ENCODE results near the gene TRPC1.

TRPC1 gene

DNA sequence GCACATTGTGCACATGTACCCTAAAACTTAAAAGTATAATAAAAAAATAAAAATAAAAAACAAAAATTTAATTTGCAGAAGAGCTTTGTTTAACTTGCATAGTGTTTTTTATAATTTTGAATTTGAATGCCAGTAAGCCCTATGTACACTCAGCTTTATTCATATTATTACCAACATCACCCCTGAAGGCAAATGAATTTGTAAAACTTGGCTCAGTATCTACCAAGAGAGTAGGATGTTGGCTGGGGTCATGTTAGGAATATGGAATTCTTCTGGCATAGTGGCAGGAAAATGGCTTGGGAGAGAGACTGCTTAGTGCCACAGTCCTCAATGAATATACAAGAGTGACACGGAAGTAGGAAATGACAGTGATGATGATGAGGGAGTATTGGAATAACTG, 30.7 kb downstream of the TRPC1 start:
- DNase-seq (ENCODE audit: low read depth): no peak

DNA sequence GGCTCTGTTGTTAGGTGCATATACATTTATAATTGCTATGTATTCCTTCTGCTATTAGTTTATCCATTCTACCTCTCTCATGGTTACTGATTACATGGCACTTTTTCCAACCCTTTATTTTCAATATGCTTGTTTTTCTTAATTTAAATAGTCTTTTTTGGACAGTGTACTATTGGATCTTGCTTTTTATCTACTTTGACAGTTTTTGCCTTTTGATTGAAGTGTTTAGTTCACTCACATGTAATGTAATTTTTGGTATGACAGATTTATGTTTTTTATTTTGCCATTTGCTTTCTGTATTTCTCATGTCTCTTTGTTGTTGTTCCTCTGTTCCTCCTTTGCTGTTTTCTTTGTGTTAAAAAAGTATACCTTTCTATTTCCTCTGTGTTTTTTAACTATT, 44.5 kb downstream of the TRPC1 start:
- no peak for DNase-seq (ENCODE audit: low read depth)

DNA sequence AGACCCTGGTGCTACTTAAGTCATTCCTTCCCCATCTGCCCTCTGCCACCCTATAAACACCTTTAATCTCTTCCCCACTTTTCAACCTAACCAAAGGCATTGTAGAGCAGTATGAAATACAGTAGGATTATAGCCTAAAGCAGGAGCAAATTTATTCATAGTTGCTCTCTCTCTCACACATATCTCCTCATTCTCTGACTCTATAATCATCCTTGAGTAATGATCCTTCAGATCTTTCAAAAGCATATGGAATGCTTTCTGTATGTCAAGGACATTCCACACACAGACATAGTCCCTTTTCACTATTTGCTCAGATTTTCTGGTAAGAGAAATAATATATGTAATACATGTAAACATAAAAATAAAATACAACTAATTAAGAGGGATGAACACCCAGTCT, 54.1 kb downstream of the TRPC1 start:
- DNase-seq (ENCODE audit: low read depth): no peak

DNA sequence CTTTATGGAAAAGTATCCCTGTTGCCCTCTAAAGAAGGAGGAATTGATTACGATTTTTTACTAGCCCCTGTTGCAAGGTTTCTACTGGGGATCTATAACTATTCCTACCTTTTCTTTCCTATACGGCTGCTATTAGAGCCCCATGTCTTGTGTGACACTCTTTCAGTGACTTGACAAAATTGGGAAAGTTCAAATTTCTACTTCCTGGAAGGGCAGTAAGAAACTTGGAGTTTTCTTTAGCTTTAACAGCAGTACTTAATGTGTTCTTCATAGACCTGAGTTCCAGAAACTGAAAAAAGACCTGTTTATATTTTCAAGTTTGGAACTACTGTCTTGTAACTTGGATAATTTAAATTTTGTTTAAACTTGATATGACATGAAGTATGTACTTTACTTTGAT, 54.7 kb downstream of the TRPC1 start:
- no peak for DNase-seq (ENCODE audit: low read depth)

DNA sequence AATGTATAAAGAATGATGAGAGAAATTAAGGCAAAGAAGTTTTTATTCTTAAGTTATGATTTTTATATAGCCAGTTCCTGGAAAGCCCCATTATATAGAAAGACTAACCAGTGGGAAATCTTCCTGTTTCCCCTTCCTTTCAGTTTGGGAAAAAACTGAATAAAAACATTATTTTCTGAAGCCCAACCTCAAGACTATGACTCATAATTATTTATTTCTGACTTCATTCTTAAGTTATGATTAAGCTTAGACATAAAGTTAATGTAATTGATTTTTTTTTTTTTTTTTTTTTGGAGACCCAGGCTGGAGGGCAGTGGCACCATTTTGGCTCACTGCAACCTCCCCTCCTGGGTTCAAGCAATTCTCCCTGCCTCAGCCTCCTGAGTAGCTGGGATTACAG, 55.8 kb downstream of the TRPC1 start:
- DNase-seq (ENCODE audit: low read depth): peak; percentile 31

DNA sequence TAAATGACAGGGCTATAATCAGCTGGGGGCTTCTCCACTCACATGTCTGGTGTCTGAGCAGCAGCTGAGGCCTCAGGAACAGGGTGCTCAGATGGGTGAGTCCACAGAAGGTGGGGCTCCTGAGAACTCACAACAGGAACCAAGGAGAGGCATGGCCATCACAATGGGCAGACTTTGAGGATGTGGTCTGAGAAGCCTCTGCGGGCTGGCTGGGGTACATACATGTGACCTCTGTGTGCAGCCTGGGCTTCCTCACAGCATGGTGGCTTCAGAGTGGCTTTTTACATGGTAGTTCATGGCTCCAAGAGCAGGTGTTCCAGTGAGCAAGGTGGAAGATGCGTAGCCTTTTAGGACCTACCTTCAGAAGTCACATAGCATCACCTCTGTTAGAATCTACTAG, 58.8 kb downstream of the TRPC1 start:
- no peak for DNase-seq (ENCODE audit: low read depth)

DNA sequence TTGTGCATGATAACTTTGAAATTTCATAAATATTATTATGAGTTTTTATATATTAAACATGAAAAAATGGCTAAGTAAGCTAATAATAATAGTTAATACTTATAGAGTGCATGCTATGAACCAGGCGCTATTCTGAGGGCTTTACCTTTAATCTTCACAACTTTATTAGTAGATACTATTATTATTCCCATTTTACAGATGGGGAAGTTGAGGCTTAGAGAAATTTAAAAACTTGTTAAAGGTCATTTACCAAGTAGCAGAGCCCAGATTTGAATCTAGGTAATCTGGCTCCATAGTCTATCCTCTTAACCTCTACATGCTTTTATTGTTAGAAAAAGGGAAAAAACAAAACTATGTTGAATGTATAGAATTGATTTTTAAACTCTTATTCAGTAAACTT, 60.4 kb downstream of the TRPC1 start:
- DNase-seq (ENCODE audit: low read depth): no peak

DNA sequence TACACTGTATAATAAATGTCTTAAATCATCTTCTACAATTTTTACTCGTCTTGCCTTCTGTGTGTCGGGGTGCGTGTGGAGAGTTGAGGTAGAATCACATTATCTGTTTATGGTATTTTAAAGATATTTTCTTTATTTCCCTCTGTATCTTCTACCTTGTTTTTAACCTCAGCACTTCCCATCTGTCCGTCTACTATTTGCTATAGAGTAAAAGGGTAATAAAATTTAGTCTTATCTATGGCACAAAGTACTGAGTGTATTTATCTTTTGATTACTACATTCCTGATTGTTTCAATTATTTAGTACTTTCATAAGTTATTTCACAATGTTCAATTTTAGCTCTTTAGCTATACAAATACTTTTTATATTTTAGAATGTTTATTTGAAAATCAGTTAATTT, 62.2 kb downstream of the TRPC1 start:
- no peak for DNase-seq (ENCODE audit: low read depth)

DNA sequence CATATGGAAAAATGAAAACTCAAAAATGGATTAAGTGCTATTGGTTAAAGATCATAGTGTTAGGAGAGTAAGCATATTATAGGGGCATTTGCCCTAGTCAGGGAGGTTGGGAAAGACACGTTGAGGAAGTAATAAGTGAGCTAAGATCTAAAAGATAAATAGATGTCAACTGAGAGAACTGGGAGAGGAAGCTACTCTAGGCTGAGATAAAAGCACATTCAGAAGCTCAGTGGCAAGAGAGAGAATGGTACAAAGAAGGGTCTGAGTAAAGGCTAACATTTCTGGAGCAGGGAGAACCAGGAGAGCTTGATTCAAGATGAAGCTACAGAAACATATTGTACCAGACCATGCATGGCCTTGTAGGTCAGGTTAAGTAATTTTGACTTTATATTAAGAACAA, 63.9 kb downstream of the TRPC1 start:
- no peak for DNase-seq (ENCODE audit: low read depth)

DNA sequence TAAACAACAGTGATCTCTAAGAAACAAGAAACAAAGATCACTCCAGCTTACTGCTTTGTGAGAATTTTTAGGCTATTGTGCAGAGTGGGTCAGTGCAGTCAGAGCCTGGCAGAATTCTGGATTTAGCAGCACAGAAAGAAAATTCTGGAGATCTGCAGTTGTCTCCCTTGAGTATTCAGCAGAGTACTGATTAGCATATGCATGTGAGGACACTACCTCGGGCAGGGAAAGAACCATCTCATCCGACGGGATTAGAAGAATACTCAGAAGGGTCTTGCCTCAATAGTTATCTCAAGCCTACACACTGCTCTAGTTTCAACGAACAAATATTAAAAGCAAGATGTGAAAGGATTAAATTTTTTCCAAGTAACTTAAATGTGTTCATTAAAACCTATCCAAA, 70.7 kb downstream of the TRPC1 start:
- DNase-seq (ENCODE audit: low read depth): no peak

DNA sequence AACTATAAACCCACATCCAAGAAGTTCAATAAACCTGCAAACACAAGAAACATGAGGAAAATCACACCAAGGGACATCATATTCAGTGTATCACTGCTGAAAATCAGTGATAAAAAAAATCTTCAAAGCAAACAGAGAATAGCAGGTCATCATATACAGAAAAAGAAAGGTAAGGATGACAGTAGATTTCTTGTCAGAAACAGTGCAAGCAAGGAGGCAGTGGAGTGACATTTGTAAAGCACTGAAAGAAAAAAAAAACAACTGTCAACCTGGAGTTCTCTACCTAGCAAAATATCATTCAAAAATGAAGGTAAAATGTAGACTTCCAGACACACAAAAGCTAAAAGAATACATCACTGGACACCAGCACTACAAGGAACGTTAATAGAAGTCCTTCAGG, 71.5 kb downstream of the TRPC1 start:
- no peak for DNase-seq (ENCODE audit: low read depth)

DNA sequence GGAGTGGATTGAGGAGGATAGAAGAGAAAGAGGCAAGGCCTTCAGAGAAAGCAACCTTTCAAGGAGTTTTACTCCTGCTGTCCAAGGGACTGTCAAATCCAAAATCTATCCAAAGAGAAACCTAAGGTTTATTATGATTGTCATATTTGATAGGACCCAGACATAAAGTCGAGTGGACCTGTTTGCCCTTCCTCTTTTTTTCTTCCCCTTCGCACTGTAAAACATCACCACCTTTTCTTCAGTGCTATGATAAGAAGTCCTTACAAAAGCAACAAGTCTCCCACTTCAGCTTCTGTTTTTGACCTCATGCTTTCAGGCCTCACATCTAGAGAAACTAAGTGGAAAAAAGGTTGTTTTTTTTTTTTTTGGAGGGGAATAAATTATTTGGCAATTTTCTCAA, 73.0 kb downstream of the TRPC1 start:
- DNase-seq (ENCODE audit: low read depth): no peak

DNA sequence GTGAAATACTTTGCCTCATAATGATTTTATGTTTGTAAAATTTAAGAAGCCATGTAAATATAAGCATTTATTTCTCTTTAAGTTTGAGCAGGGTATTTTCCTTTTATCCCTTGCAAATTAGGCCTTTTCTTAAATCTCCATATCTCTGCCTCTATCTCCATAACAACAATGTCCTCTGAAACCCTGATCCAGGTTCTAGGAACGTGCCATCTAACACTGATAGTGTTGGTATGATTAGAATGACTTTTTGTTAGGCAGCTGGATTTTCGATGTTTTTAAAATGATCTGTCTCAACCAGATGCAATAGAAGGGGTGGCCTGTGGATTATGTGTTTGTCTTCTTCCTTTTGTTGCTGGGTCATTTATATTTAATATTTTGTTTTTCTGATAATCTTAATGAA, 77.9 kb downstream of the TRPC1 start:
- no peak for DNase-seq (ENCODE audit: low read depth)

DNA sequence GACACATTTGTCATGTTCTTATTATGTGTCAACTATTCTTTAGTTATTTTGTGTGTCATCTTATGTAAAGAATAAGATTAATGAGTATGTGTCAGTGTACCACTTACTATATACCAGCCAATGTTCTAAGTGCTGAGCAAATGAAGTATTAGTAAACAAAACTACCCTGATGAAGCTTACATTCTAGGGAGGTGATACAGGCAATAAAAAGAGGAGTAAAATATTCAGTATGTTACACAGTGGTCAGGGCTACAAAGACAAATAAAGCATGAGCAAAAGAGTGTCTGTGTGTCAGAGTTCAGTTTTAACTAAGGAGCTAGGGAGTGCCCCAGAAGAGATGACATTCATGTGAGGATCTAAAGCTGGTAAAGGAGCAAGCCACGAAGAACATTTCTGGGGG, 79.1 kb downstream of the TRPC1 start:
- peak; percentile 19 for DNase-seq (ENCODE audit: low read depth)

DNA sequence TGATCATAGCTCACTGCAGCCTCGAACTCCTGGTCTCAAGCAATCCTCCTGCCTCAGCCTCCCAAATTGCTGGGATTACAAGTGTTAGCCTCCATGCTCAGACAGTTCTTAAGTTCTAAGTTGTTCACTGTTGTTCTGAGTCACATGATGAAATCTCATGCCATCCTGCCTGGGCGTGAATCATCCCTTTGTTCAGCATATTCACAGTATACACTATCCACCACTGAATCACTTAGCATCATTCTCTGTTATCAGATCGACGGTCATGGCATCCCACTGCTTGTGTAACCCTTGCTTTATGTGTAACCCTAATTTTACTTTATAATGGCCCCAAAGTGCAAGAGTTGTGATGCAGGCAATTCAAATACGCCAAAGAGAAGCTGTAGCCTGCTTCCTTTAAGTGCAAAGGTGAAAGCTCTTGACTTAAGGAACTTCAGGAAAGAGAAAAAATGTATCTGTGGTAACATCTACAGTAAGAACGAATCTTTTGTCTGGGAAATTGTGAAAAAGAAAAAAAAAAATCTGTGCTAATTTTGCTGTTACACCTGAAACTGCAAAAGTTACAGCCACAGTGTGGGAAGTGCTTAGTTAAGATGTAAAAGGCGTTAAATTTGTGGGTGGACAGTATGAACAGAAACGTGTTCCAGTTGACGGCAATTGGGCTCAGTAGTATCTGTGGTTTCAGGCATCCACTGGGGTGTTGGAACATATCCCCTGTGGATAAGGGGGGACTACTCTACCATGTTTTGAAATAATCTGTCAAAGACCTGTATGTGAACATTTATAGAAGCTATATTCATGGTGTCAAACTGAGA, 84.5 kb downstream of the TRPC1 start:
- DNase-seq (ENCODE audit: low read depth): peak; percentile 80

DNA sequence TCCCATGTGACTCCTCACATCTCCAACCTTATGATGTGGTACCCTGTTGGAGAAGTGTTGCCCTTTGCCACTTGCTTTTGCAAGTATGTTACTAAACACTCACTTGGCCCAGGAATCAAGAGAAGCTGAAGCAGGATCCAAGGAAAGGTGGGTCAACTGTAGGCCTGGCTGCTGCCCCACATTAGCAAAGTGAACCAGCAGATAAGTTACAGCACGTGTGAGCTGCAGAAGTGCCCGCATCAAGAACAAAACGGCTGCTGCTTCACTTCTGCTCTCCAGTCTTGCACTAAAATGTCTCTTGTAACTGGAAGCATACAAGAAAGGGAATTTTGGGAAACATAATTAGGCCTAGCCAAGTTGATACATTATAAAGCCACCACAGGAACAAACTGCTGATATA, 85.4 kb downstream of the TRPC1 start:
- DNase-seq (ENCODE audit: low read depth): no peak

DNA sequence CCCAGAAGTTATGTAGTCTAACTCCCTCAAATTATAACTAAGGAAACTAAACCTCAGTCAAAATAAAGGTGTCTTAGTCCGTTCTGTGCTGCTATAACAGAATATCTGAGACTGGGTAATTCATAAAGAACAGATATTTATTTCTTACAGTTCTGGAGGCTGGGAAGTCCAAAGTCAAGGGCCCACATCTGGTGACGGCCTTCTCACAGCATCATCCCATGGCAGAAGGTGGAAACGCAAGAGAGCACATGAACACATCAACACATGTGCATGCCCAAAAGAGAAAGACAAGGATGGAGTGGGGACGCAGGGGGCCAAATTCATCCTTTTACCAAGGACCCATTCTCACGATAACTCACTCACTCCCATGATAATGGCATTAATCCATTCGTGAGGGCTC, 92.0 kb downstream of the TRPC1 start:
- DNase-seq (ENCODE audit: low read depth): no peak

DNA sequence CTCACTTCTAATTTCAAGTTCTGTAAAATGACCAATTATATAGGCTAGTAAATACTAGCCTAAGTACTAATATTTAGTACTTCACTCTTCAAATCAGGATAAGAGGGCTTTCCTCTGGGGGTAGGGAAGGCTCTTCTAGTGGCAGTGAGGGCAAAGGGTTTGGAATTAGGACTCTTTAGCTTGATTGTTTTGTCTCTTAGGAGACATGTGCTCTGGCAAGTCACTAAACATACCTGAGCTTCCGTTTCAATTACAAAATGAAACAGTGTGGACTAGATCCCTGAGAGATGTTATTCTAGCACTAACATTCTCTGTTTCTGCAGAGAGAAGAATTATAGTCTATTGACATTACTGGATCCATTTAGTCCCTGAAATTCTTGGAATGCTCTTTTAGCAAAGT, 93.5 kb downstream of the TRPC1 start:
- no peak for DNase-seq (ENCODE audit: low read depth)

DNA sequence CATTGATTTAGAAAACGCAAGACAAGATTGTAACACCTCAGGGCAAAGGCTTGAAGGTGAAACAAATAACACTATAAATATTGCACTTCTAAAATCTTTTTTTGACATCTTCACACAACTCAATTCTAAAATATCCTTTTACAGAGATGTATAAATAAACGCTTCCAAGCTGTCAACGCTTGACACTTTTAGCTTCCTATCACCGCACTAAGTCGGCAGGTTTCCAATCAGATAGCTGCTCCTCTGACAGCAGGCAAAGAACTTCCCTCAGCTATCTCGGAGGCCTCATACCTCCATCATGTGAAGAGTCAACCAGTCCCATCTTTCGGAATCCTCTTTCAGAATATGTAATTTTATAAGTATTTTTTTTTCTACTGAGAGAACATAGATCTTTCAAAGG, 94.1 kb downstream of the TRPC1 start:
- DNase-seq (ENCODE audit: low read depth): no peak

DNA sequence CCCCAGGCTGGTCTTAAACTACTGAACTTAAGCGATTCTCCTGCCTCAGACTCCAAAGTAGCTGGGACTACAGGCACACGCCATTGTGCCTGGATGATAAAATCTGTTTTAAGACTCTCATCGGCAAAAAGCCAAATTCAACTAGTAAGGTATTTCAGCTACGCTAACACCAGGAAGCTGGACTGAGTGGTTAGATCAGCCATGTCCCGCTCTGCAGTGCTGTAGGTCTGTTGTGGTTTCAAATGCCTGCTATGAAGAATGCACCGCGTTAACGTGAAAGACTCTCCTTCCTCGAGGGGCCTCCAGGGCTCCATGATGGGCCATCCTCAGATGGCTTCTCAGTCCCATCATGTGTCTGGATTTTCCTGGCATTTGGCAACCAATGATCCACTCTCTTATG, 94.8 kb downstream of the TRPC1 start:
- DNase-seq (ENCODE audit: low read depth): no peak

DNA sequence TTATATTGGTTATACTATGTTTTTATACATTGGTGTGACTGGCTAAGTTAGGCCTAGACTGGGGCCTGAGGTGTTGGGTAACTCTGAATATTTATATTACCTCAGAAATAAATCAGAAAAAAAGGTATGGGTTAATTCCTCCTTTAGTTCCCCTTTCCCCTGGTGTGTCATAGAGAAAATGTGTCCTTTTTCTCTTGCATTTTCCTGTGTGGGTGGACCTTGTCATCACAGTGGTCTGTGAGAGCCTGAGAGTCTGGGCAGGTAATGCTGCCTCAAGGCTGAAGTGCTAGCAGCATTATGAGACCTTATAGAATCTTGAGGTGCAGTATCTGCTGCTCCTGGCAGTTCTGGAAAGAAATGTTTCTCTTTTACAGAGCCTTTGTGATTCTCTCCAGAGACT, 95.3 kb downstream of the TRPC1 start:
- DNase-seq (ENCODE audit: low read depth): no peak

DNA sequence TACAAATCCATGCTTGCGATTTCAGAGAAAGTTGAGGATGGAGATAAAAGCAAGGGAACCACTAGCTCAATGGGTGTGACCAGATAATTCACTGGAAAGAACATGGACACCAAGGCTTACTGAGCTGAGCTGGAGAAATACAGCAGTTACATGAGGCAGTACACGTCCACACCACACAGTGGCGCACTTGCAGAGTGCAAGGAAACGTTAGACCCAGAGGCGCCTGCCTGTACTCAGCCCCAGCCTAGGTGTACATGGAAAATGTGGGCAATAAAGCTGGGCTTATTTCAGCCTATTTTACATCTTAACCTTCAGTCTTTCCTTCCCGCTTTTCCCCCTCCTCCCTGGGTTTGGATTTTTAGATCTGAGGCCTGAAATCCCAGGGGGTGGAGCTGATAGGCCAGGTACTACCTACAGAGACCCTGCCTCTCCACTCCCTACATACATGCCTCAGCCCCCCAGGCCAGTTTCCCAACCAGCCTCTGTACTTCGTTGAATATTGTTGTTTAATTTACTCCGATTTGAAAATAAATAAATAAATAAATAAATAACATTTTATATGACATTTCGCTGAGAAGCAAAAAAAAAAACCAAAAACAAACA, 105.0 kb downstream of the TRPC1 start:
- peak; percentile 77 for DNase-seq (ENCODE audit: low read depth)

DNA sequence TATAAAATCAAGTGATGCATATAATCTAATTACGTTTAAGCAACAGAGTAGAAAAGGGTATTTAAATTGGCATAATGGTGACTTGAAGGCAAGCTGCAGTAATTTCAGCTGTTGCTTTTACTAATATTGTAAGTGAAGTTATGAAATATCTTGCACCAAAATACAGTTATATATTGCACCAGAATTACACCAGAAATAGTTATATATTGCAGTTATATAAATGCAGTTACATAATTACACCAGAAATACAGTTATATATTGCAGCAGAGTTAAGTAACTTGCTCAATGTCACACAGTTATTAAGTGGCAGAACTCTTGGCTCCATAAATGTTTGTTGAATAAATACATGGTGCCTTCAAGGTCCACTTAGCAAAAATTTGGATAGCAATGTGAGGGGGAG, 113.7 kb downstream of the TRPC1 start:
- no peak for DNase-seq (ENCODE audit: low read depth)

DNA sequence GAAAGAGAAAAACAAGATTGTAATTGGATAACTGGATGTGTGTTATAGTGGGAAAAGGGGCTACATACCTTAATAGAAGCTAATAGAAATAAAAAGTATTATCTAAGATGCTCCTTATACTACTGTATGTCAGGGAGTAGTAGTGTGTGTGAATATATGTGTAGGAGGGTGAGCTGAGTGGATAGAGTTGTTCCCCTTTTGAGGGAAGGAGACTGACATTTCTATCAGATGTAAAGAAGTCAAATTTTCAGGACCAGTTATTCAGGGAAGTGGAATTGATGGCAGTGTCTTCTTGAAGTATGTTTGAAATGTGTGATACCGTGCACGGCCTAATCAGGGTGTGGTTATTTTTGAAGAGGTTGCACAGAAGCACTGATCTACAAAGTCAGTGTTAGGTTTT, 116.0 kb downstream of the TRPC1 start:
- DNase-seq (ENCODE audit: low read depth): no peak
